BJ (cell line): ENCODE results near the gene ZFPL1. TPM values are rescaled to one million over a fixed set of nuclear protein-coding genes. Genes with fewer than 3 reads are reported as not detected.

Experiments
- CTCF ChIA-PET: fragments of 350-600 bp; formaldehyde crosslinking; extraction: SDS; loops from one replicate; lab custom pipeline; 2021; ENCODE audit warnings: antibody characterized with exemption, inconsistent platforms; lab: Yijun Ruan, JAX
- POLR2A ChIA-PET: fragments of 300-600 bp; sonication (Branson Sonifier 250); formaldehyde crosslinking; extraction: SDS; loops from one replicate; lab custom pipeline; 2021; ENCODE audit warnings: antibody characterized with exemption; lab: Charles Lee
- DNase-seq: peaks from one replicate; pipeline ENCODE4 v3.0.0-alpha.2; 2011; ENCODE audit warnings: low read depth
- H3K27me3 ChIP-seq: 2 replicates; pipeline ENCODE4 v1.6.0; 2011; ENCODE audit warnings: low read length; ENCODE audit not compliant: control insufficient read depth, insufficient read depth
- H3K36me3 ChIP-seq: 2 replicates; pipeline ENCODE4 v1.5.1; 2011; ENCODE audit warnings: low read length; ENCODE audit not compliant: control insufficient read depth, insufficient read depth
- H3K4me3 ChIP-seq: 2 replicates; pipeline ENCODE4 v1.5.1; 2011; ENCODE audit warnings: low read depth, mild to moderate bottlenecking, control low read depth, low read length
- polyA plus RNA-seq: library from polyadenylated mRNA; depleted of rRNA; stranded (reverse); fragments of >200 nt; gene quantifications from 2 replicates; pipeline ENCODE4 v1.2.3, GENCODE V29; 2011
- TF ChIP-seq, protein P1 (sequence below): IDR thresholded peaks from 2 replicates; pipeline ENCODE4 v1.5.1; 2011; ENCODE audit warnings: low read depth, mild to moderate bottlenecking, control low read depth, inconsistent platforms, low read length, moderate library complexity; ENCODE audit not compliant: insufficient read depth

ZFPL1 gene
- polyA plus RNA-seq, 1 experiment = 91.8 TPM

GRCh38 chr11:65057526-65057925 is 26.5 kb upstream of the ZFPL1 start:
- Histone ChIP-seq H3K27me3 (peaks cover 3% of the 10 kb centered on the region; the same call in 1 of the 2 replicates), H3K4me3 (no peak overlapping the region), H3K36me3 (no peaks in the 10 kb centered on the region)
- ChIA-PET POLR2A (no interaction called here), CTCF (interaction anchor here (0.7 kb wide), 1 partner anchor 134 kb away, joined by 3 read pairs; no protein-coding TSS in a partner anchor)
- TF ChIP-seq, protein P1, sequence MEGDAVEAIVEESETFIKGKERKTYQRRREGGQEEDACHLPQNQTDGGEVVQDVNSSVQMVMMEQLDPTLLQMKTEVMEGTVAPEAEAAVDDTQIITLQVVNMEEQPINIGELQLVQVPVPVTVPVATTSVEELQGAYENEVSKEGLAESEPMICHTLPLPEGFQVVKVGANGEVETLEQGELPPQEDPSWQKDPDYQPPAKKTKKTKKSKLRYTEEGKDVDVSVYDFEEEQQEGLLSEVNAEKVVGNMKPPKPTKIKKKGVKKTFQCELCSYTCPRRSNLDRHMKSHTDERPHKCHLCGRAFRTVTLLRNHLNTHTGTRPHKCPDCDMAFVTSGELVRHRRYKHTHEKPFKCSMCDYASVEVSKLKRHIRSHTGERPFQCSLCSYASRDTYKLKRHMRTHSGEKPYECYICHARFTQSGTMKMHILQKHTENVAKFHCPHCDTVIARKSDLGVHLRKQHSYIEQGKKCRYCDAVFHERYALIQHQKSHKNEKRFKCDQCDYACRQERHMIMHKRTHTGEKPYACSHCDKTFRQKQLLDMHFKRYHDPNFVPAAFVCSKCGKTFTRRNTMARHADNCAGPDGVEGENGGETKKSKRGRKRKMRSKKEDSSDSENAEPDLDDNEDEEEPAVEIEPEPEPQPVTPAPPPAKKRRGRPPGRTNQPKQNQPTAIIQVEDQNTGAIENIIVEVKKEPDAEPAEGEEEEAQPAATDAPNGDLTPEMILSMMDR = no peak
- no peak for DNase-seq

DNA sequence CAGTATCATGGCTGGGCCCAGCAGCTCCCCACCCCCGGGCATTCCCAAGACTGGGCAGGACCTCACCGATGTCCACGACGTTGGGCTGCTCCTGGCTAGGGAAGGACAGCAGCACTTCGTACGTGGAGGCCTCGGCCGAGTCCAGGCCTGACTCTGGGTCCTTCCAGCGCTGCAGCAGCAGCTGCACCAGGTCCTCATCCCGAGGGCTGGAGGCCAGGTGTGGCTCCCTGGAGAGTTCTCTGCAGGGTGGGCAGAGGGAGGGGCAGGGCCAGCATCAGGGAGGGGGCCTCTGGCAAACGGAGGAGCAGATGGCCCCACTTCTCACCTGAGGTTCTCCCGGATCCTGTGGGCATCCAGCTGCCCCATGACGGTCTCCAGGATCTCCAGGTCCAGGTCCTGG is 26.0 kb upstream of the ZFPL1 start:
- ChIA-PET POLR2A (no interaction called here), CTCF (interaction anchor here (0.7 kb wide), 1 partner anchor 135 kb away, joined by 3 read pairs; no protein-coding TSS in a partner anchor)
- Histone ChIP-seq H3K4me3 (no peak overlapping the region), H3K36me3 (no peaks in the 10 kb centered on the region), H3K27me3 (peaks cover 3% of the 10 kb centered on the region; the same call in 1 of the 2 replicates)
- TF ChIP-seq, protein P1 = no peak
- DNase-seq = no peak

DNA sequence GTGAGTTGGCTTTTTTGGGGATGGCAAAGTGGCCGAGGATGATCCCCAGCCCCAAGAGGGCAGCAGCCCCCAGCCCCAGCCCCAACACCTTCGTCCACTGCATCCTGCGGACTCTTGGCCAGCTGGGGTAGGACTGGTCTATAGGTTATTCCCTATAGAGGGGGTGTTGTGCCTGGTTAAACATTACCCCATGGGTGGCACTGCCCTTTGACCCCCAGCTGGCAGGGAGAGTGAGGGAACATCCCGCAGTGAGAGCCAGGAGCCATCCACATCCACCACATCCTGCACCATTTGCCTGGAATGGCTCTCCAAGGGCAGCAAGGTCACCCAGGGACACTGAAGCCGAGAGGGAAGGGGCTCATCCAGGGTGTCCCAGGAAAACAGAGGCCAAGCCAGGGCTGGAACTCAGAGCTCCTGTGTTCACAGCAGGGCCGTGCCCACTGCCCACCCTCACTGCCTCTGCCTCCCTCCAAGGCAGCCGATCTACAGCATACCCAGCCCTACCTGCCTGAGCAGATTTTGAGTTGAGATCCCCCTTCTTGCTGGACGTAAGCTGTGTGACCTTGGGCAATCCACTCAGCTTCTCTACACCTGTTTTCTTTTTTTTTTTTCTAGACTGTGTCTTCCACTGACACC is 25.5 kb upstream of the ZFPL1 start, which contains the start of gene NAALADL1:
Gene NAALADL1 (minus strand): TSS at position 135 of the 636 bp plus-strand sequence. CDS start 32 bp downstream, at position 103.
- H3K36me3 ChIP-seq = no peaks in the 10 kb centered on the region
- 0 out of 2 replicates have a peak, but pooled peaks cover 3% of the 10 kb centered on the region for H3K27me3 ChIP-seq
- CTCF ChIA-PET = interaction anchor here (0.8 to 1.2 kb wide), 2 partner anchors 9 to 18 kb away, joined by 3 read pairs; no protein-coding TSS in a partner anchor
- H3K4me3 ChIP-seq = no peak within 1 kb of the TSS
- TF ChIP-seq, protein P1 = no peak
- no peak for DNase-seq
- POLR2A ChIA-PET = interaction anchor here (0.6 kb wide), 1 partner anchor 35 kb away, joined by 4 read pairs; no protein-coding TSS in a partner anchor

- ChIA-PET POLR2A (no interaction called here), CTCF (interaction anchor here (1.2 kb wide), 1 partner anchor 10 kb away, joined by 3 read pairs; no protein-coding TSS in a partner anchor)
- no peak for DNase-seq
- Histone ChIP-seq H3K27me3 (0 out of 2 replicates have a peak, but pooled peaks cover 2% of the 10 kb centered on the region), H3K36me3 (no peaks in the 10 kb centered on the region), H3K4me3 (no peak overlapping the region)
- TF ChIP-seq, protein P1 = no peak
These were observed 24.5 kb upstream of the ZFPL1 start for GRCh38 chr11:65059523-65059922.
